GM12892 (cell line): ENCODE results near the gene SCAND1.

Experiments
- POLR2A ChIP-seq: IDR thresholded peaks from 2 replicates; pipeline ENCODE4 v1.6.1; 2011; ENCODE audit warnings: low read depth, low read length, control low read depth
- POLR2AphosphoS5 ChIP-seq: IDR thresholded peaks from 2 replicates; pipeline ENCODE4 v1.6.1; 2011; ENCODE audit warnings: low read depth, low read length, control low read depth
- TAF1 ChIP-seq: IDR thresholded peaks from 2 replicates; pipeline ENCODE4 v1.6.1; 2011; ENCODE audit warnings: low read depth, mild to moderate bottlenecking, control low read depth, low read length, borderline replicate concordance

DNA sequence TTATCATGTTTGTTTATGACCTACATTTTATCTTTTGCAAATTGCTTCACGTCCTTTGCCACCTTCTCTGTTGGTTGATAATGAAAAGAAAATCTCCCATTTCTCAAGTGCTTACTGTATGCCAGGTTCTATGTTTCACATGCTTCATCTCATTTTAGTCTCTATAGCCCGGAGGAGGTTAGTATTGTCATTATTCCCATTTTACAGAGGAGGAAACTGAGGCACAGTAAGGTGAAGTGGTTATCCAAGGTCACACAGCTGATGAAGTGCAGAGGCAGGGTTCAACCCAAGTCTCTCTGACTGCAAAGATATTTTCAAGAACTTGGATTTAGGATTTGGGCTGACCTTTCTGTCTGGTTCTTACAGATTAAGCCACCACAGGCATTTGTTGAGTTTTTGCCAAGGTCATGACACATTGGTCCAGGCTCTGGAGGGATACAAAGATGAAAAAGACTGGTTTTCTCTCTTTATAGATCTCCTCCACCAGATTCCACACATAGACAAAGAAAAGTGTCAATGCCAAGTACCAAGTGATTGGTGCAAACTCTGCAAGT, 34.7 kb upstream of the SCAND1 start:
- no peak for TF ChIP-seq POLR2A
- TF ChIP-seq POLR2AphosphoS5 = no peak
- TF ChIP-seq TAF1 = no peak
